HG02973 (cell line): ENCODE results near the gene DCTN2.
"Not testable (repeated sequence)": the region's sequence is repeated elsewhere in the genome, so short reads cannot be mapped to it uniquely, and the experiment has no call there.

Experiments used
- ATAC-seq: cut with Tn5 transposase; IDR thresholded peaks from one replicate; pipeline ENCODE4 v1.9.1; 2021; ENCODE audit warnings: moderate library complexity; ENCODE audit not compliant: unreplicated experiment

Gene DCTN2

DNA sequence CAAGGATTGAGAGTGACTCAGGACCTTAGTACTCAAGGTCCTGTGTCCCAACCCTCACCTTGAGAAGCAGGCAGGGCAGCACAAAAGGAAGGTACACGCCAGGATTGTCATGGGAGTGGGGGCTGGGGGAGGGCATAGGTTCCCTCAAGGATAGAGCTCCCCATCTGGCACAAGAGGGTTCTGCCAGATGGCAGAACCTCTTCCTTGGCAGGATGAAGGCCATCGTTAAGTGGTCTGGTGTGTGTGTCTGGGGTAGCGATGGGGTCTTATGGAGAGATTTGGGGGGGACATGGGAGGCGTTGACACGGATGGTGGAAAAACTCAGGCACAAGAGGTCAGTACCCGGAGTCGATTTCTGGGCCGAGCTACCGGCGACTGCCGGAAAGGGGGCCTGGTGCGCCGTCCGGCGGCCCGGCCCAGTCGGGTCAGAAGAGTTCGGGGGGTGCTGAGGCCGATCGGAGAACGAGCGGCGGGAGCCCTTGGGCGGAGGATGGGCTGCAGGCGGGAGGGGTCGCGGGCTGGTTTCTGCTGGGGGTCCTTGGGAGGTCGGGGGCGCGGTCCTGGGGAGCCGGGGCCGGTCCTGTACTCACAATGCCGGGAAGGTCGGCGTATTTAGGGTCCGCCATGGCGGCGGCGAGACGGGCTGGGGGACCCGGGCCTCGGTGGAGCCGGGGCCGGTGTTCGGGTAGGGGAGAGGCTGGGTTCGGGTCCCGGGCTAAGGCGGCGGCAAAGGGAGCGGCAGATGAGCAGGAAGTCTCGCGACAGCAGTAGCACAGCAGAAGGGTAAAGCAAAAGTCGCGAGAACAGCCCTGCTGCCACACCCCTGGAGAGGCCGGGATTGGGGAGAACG lies at the start of gene DCTN2:
Gene DCTN2, minus strand, starts transcription at position 755 of the 850 bp plus-strand sequence. Its CDS starts 129 bp downstream, at position 626.
- peak; percentile 98 for ATAC-seq

DNA sequence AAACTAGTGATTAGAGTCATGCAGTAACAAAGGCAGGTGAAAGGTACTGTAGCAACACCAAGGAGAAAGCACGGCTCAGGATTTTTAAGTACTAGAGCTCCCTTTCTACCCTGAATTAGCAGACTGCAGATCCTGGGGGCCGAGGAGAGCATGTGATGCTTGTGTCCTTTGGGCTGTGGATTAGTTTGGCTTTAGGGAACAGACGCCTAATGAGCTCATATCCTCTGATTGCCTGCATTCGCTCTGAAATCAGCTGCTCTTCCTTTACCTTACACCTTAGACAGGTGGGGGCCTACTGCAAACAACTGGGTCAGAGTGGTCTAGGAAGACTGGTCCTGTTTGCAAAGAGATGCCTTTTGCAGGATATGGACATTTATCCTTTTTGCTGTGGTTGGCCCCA lies 46.2 kb upstream of the DCTN2 start:
- no peak for ATAC-seq

DNA sequence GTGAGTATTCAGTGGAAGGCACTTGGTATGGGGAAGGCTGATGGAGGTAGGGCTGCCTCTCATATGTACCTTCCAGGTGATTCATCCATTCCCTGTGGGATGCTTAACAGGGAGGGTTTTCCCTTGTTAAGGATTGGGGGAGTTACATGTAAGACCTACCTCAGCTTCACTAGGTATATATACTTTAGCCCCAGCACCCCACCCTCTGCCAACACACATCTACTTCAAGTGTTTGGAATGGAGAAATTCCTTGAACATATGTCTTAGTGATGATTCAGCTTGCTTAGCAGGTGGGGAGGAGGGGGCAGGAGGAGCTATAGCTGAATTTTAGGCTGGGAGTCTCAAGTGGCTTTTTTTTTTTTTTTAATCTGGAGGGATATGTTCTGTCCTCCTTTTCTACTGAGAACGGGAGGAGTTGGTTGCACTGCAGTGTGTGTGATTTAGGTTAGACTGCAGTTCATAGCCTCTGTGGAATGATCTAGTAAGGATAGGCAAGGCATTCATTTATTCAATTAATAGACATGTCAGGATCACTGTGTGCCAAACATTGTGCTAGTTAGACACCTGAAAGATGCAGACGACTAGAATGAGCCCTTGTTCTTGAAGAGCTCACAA lies 45.7 kb upstream of the DCTN2 start:
- ATAC-seq = no peak

GRCh38 chr12:57591782-57592325 lies 44.9 kb upstream of the DCTN2 start:
- ATAC-seq = no peak

DNA sequence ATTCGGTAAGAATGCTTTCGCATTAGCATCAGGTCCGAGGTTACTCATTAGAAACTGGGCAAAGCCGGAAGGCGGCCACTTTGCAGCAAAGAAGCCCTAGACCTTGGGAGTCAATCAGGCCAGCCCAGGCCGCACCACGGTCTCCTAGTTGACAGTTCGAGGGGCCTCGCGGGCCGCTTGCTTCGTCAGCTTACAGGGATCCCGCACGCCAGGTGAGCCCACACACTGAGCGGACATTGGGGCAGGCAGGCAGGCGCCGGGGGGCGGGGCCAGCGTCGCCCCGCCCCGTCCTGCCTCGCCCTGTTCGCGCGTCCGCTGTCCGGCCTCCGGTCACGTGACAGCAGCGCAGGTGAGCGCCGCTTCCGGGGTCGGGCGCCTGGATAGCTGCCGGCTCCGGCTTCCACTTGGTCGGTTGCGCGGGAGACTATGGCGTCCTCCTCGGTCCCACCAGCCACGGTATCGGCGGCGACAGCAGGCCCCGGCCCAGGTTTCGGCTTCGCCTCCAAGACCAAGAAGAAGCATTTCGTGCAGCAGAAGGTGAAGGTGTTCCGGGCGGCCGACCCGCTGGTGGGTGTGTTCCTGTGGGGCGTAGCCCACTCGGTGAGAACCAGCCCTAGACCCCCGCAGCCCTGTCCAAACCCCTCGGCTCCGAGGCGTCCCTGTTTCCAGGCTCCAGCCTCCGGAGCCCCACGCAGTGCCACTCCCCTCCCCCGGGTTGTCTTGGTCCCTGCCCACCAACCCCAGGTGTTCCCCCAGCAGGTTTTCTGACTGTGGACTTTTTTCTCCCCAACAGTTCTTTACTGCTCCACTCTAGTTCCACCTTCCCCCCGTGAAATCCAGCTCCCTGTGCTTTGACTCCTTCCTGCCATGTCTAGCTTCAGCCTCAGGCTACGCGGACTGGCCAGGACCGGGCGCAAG lies 44.1 kb upstream of the DCTN2 start, which contains the start of gene PIP4K2C:
Gene PIP4K2C, plus strand, starts transcription at position 329 of the 918 bp plus-strand sequence. Its CDS starts 98 bp downstream, at position 427.
- peak; percentile 96 for ATAC-seq

DNA sequence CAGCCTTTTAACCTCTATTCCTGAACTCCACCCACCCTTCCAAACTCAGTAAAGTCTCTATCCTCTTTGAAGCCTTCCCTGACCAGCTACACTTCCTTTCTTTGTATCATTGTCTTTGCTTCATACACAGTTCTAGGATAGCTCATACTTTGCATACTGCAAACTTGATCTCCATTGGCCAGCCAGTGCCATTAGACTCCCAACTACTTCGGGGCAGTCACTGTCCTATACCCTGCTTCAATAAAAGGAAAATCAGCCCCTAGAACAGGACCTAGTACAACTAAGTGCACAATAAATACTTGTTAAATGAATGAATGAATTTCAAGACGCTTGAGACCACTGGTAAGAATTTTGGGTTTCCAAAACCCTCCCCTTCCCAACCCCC lies 43.5 kb upstream of the DCTN2 start:
- no peak for ATAC-seq

GRCh38 chr12:57588951-57589610 lies 42.1 kb upstream of the DCTN2 start:
- ATAC-seq = not testable (repeated sequence)

GRCh38 chr12:57586832-57587429 lies 39.9 kb upstream of the DCTN2 start:
- ATAC-seq = no peak

DNA sequence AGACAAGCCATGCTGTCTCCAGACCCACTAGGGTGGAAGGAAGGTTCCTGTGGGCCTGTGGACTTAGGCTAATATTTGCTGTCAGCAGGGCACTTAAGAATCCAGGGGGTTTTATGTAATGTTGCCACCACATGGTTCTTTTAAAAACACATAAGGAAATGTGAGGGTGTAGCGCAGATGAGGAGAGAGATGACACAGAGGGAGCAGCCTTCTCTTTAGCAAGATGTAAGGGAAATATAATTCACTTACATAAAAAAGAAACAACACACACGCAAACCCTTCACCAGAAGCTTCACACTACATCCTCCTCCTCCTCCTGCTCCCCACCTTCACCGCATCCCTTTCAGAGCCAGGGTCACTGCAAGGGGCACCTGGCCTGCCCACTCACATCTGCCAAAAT lies 39.1 kb upstream of the DCTN2 start:
- no peak for ATAC-seq

GRCh38 chr12:57585156-57585555 lies 38.2 kb upstream of the DCTN2 start:
- no peak for ATAC-seq

DNA sequence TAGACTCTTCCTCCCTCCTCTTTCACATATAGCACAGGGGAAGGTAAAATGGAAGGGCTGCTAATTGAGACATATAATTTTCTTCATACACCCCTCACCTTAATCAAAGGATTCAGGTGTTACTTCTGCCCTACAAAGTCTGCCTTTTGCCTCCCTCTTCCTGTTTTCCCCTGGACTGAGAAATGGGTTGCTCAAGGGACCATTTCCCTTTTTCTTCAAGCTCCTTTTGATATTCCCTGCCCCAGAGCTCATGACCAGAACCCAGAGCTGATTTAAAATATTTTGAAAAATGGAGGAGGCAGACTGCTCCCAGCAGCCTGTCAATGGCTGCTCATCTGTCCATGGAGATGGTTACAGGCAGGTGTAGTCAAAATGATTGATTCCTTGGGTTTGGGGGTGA lies 37.7 kb upstream of the DCTN2 start:
- no peak for ATAC-seq

DNA sequence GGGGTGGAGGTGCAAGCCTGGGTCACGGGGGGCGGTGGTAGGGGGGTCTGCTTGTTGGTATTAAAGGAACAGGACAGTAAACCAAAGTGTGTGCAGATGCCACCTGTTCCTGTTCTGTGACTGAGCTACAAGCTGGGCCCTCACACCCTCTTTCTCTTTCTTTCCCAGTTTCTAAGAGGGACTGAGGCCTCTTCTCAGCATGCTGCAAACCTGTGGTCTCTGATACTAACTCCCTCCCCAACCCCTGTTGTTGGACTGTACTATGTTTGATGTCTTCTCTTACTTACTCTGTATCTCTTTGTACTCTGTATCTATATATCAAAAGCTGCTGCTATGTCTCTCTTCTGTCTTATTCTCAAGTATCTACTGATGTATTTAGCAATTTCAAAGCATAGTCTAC lies 37.1 kb upstream of the DCTN2 start:
- no peak for ATAC-seq

DNA sequence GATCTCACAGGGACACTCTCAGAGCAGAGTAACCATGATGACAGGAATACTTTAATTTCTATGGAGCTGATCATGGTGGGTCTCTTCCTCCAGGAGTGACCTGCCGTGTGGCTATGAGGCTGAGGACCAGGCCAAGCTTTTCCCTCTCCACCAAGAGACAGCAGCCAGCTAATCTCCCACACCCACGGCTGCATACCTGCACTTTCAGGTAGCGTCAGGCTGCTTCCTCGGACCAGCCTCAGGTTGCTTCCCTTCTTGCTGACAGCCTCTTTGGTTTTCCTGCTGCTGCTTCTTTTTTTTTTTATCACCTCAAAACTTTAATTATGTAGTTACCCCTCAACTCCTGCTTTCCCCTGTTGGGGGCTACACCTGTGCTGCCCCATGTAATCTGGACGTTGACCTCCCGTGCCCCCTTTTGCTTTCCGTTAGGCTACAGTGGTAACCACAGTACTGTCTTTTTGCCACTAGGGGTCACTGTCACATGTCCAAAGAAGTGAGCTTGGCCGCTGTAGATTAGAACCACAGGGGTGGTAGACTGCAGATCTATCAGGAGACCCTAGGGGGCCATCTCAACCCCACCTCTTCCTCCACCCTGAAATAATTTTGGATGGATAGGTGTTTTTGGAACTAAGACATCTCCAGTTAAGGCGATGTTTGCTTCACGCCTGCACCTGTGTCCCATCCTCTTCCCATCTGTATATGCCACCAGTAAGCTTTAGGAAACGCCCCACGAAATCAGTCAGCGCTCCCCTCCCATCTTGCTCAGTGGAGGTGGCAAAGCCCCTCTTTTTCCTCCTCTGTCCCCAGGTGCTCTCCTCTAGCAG lies 36.2 kb upstream of the DCTN2 start:
- peak; percentile 97 for ATAC-seq

DNA sequence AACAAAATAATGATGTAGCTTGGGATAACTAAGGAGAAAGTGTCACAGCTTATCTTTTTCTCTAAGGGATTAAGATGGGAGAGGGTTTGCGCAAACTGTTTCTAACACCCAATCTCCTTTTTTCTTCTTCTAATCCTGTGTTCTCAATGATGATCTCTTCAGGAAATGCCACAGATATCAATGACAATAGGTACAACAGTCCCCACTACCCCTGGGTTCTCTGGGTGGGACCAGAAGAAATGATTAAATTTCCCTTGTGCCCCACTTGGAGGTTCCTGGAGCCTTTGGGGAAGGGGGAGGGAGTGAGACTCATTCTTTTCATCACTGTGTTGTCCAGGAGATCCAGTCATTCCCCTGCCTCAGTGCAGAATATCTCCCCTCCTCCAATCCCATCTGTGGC lies 35.4 kb upstream of the DCTN2 start:
- ATAC-seq = no peak

- ATAC-seq = no peak
Observed at GRCh38 chr12:57581802-57582201, 34.8 kb upstream of the DCTN2 start.

DNA sequence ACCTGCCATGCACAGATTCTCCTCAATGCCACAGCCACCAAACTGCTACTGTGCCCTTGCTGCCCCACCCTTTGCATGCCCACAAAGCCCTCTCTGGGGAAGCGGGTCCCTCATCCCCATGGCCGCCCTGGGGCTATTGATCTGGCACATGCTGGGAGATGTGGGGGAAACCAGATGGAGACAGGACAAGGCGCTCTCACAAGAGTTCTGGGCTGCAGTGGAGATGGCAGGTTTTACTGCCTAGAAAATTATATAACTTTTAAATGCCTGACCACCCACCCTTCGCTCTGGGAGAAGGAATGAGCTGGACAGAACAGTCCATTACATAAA lies 33.4 kb upstream of the DCTN2 start:
- ATAC-seq = no peak

- ATAC-seq = no peak
Observed at GRCh38 chr12:57579677-57580465, 32.9 kb upstream of the DCTN2 start.

DNA sequence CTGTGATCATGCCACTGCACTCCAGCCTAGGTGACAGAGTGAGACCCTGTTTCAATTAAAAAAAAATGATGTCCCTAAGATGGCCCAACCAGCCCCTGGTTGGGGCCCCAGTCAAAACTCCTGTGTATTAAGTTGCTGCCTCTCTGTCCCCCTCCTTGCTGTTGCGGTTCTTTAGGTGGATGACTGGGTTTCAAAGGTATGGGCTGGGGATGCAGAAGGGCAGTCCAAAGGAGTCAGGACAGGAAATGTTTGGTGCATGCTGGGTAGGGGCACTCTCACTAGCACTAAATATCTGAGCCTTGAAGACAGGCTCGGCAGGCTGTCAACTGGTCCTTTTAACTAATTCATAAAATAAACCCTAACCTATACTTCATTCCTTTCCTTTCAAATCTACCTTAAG lies 32.0 kb upstream of the DCTN2 start:
- ATAC-seq = no peak
